ENCODE measurements around the gene IFNE. TPM values are rescaled to one million over a fixed set of nuclear protein-coding genes. Genes with fewer than 3 reads are reported as not detected.

IFNE gene
- total and polyA plus RNA-seq, 4 donors = not detected

DNA sequence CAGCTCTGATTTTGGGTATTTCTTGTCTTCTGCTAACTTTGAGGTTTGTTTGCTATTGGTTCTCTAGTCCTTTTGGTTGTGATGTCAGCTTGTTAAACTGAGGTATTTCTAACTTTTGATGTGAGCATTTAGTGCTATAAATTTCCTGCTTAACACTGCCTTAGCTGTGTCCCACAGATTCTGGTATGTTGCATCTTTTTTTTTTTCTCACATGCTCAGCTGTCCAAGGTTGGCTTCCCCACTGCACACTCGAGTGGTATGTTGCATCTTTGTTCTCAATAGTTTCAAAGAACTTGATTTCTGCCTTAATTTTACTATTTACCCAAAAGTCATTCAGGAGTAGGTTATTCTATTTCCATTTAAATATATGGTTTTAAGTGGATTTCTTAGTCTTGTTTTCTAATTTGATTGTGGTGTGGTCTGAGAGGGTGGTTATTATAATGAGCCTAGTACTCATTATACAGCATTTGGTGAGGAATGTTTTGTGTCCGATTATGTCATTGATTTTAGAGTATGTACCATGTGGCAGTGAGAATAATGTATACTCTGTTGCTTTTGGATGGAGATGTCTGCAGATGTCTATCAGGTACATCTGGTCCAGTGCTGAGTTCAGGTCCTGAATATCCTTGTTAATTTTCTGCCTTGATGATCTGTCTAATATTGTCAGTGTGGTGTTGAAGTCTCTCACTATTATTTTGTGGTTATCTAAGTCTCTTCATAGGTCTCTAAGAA is 42.2 kb upstream of the IFNE start:
- 64% methylated on average over 2 of the region's 2 CpGs for WGBS

DNA sequence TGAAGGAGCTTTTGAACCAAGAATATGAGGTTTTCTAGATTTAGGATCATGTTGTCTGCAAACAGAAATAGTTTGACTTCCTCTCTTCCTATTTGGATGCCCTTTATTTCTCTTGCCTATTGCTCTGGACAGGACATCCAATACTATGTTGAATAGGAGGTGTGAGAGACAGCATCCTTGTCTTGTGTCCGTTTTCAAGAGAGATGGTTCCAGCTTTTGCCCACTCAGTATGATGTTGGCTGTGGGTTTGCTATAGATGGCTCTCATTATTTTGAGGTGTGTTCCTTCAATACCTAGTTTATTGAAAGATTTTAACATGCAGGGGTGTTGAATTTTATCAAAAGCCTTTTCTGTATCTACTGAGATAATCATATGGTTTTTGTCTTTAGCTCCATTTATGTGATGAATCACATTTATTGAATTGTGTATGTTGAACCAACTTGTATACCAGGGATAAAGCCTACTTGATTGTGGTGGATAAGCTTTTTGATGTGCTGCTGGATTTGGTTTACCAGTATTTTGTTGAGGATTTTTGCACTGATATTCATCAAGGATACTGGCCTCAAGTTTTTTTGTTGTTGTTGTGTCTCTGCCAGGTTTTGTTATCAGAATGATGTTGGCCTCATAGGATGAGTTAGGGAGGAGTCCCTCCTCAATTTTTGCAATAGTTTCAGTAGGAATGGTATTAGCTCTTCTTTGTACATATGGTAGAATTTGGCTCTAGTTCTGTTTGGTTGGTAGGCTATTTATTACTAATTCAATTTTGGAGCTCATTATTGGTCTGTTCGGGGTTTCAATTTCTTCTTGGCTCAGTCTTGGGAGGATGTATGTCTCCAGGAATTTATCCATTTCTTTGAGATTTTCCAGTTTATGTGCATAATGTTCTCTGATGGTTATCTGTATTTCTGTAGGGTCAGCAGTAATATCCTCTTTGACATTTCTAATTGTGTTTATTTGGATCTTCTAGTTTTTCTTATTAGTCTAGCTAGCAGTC is 41.2 kb upstream of the IFNE start:
- H3K9me3 ChIP-seq (ENCODE audit: control insufficient read depth in 4 of 4, low read length in 3 of 4) = no peaks in the 10 kb centered on the region
- H3K27ac ChIP-seq (ENCODE audit: low read depth in 1 of 2, low read length in 2 of 2) = no peak overlapping the region
- no peaks in the 10 kb centered on the region for H3K4me1 ChIP-seq (ENCODE audit: control insufficient read depth in 4 of 4, insufficient read depth in 4 of 4, low read length in 3 of 4)
- no peaks in the 10 kb centered on the region for H3K27me3 ChIP-seq (ENCODE audit: control insufficient read depth in 4 of 4, insufficient read depth in 4 of 4, low read length in 3 of 4)
- no peak overlapping the region for H3K9ac ChIP-seq (ENCODE audit: low read depth in 1 of 2, low read length in 2 of 2)
- no peaks in the 10 kb centered on the region for H3K36me3 ChIP-seq (ENCODE audit: control insufficient read depth in 4 of 4, insufficient read depth in 3 of 4, low read depth in 1 of 4, low read length in 3 of 4)
- DNase-seq (ENCODE audit: low spot score) = no peak
- 74% methylated on average over 2 of the region's 2 CpGs for WGBS
- no peak for TF ChIP-seq EGR1 (IDR thresholded peaks at IDR 0.05; ENCODE audit: low read depth in 2 of 2)
- no peak for TF ChIP-seq NR2F2 (IDR thresholded peaks at IDR 0.05)
- TF ChIP-seq, protein P1, sequence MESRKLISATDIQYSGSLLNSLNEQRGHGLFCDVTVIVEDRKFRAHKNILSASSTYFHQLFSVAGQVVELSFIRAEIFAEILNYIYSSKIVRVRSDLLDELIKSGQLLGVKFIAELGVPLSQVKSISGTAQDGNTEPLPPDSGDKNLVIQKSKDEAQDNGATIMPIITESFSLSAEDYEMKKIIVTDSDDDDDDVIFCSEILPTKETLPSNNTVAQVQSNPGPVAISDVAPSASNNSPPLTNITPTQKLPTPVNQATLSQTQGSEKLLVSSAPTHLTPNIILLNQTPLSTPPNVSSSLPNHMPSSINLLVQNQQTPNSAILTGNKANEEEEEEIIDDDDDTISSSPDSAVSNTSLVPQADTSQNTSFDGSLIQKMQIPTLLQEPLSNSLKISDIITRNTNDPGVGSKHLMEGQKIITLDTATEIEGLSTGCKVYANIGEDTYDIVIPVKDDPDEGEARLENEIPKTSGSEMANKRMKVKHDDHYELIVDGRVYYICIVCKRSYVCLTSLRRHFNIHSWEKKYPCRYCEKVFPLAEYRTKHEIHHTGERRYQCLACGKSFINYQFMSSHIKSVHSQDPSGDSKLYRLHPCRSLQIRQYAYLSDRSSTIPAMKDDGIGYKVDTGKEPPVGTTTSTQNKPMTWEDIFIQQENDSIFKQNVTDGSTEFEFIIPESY (IDR thresholded peaks at IDR 0.05) = no peak
- TF ChIP-seq RXRA (IDR thresholded peaks at IDR 0.05) = no peak
- TF ChIP-seq HNF4A (conservative IDR thresholded peaks at IDR 0.05) = no peak
- TF ChIP-seq, protein P2, sequence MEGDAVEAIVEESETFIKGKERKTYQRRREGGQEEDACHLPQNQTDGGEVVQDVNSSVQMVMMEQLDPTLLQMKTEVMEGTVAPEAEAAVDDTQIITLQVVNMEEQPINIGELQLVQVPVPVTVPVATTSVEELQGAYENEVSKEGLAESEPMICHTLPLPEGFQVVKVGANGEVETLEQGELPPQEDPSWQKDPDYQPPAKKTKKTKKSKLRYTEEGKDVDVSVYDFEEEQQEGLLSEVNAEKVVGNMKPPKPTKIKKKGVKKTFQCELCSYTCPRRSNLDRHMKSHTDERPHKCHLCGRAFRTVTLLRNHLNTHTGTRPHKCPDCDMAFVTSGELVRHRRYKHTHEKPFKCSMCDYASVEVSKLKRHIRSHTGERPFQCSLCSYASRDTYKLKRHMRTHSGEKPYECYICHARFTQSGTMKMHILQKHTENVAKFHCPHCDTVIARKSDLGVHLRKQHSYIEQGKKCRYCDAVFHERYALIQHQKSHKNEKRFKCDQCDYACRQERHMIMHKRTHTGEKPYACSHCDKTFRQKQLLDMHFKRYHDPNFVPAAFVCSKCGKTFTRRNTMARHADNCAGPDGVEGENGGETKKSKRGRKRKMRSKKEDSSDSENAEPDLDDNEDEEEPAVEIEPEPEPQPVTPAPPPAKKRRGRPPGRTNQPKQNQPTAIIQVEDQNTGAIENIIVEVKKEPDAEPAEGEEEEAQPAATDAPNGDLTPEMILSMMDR (IDR thresholded peaks at IDR 0.05; ENCODE audit: low read depth, low read length, missing input control) = no peak
- TF ChIP-seq FOXA1 (IDR thresholded peaks at IDR 0.05) = no peak
- no peak for TF ChIP-seq YY1 (IDR thresholded peaks at IDR 0.05)
- no peak for TF ChIP-seq RAD21 (IDR thresholded peaks at IDR 0.05)
- no peak for TF ChIP-seq JUND (IDR thresholded peaks at IDR 0.05)
- no peak for TF ChIP-seq HNF4G (IDR thresholded peaks at IDR 0.05)
- no peak for TF ChIP-seq TAF1 (conservative IDR thresholded peaks at IDR 0.05)
- TF ChIP-seq GABPA (IDR thresholded peaks at IDR 0.05 in 1 of 2, conservative IDR thresholded peaks at IDR 0.05 in 1 of 2) = no peak
- no peak for TF ChIP-seq FOXA2 (IDR thresholded peaks at IDR 0.05)
- H3K4me3 ChIP-seq (ENCODE audit: low read depth in 1 of 3, low read length in 3 of 3) = no peak overlapping the region

More for the DNA sequence above, 42.2 kb upstream of the IFNE start:
- Histone ChIP-seq H3K4me1 (ENCODE audit: control insufficient read depth in 4 of 4, insufficient read depth in 4 of 4, low read length in 3 of 4) (no peaks in the 10 kb centered on the region), H3K4me3 (ENCODE audit: low read depth in 1 of 3, low read length in 3 of 3) (no peak overlapping the region), H3K9me3 (ENCODE audit: control insufficient read depth in 4 of 4, low read length in 3 of 4) (no peaks in the 10 kb centered on the region), H3K9ac (ENCODE audit: low read depth in 1 of 2, low read length in 2 of 2) (no peak overlapping the region), H3K36me3 (ENCODE audit: control insufficient read depth in 4 of 4, insufficient read depth in 3 of 4, low read depth in 1 of 4, low read length in 3 of 4) (no peaks in the 10 kb centered on the region), H3K27ac (ENCODE audit: low read depth in 1 of 2, low read length in 2 of 2) (no peak overlapping the region), H3K27me3 (ENCODE audit: control insufficient read depth in 4 of 4, insufficient read depth in 4 of 4, low read length in 3 of 4) (no peaks in the 10 kb centered on the region)
- TF ChIP-seq, protein P3, sequence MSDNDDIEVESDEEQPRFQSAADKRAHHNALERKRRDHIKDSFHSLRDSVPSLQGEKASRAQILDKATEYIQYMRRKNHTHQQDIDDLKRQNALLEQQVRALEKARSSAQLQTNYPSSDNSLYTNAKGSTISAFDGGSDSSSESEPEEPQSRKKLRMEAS (IDR thresholded peaks at IDR 0.05) = no peak
- no peak for DNase-seq (ENCODE audit: low spot score)

Data from liver (tissue), 9 donors.